GM21528 (cell line): ENCODE measurements around the gene MECR.

Experiments
- ATAC-seq: cut with Tn5 transposase; IDR thresholded peaks from one replicate; pipeline ENCODE4 v1.9.1; 2021; ENCODE audit warnings: mild to moderate bottlenecking, moderate library complexity; ENCODE audit not compliant: unreplicated experiment, low FRiP score

MECR gene

DNA sequence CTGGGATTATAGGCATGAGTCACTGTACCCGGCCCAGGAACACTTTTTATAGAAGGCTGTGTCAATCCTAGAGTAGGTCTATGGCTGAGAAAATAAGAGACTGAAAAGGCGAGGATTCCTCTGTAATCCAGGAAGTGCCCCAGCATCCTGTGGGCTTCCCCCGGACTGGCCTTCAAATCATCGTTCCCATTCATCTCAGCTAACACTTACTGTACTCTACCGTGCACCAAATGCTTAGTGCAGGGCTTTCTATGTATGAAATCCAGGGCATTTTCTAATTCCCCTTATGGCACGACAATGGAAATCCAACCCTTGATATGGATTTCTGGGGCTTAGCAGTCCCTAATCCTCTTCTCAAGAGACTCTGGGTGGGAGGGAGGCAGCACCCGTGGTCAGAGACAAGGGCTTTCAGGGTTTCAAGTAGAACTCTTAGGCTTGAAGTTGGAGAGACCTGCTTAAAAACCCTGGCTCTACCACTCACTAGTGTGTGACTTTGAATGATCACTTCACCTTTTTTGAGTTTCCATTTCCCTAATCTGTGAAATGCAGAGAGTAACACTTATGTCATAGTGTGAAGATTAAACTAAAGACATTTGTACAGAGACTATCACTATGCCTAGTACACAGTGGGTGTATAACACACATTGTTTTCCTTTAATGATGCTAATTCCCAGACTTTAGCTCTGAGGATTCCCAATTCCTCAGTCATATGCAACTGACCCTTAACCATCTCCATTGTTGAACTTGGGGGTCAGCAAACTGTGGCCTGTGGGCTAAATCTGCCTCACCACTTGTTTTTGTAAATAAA is 20.3 kb downstream of the MECR start:
- ATAC-seq: no peak

DNA sequence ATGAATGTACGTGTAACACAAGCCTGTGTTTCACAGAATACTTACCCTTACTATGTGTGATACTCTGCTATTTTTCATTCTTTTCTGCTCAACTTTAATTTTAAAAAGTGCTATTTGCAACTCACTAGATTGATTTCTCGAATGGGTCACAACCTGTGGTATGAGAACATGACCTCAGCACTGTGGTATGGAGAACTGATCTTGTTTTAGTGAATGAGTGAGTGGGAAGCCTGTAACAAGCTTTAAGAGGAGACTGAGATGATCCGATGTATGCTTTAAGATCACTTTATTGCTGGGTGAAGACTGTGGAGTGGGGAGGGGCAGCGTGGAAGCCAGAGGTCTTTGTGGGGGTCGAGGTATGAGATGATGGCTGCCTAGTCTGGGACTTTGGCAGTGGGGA is 21.6 kb downstream of the MECR start:
- no peak for ATAC-seq

DNA sequence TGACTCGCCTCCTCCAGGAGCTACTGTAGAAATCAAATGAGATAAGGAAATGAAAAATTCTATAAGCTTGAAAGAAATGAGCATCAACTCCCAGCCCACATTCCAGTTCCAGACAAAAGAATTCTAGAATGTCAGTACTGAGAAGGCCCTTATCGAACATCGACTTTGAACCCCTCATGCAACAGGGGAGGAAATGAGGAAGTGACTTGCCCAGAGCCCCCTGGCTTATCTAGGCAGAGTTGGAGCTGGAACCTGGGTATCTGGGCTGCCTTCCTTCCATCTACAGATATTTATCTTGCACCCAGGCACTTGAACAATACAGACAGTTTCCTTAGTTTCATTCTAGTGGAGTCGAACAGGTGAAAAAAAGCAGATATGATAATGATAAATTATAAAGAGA is 22.3 kb downstream of the MECR start:
- ATAC-seq: no peak

DNA sequence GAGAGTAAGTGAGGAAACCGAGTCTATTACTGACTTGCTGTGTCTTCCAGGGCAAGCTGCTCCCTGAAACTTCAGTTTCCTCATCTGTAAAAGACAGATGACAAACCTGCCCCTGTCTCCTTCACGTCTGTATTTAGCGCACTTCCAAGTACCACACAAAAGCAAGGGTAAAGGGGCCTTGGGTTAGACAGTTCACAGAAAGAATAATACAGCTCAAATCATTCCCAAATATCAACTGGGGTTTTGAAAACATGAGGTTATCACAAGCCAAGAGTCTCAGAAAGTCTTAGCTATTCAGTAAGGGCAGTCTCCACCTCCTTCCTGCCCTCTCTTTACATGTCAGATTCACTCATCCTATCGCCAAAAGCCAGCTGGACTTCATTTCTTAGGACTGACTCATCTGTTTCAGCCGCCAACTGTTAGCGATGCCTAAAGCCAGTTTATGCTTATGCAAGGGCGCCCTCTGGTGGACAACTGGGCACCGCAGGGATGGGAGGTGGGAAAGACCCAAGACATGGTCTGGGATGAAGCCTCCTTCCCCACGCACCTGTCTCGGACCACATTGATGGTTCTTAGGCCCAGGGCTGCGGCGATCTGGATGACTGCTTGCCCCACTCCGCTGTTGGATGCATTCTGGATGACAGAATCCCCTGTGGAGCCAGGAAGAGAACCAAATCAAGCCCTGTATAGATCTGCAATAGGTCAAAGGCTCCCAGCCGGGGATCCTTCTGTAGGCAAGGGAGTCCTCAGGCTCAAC is 28.0 kb downstream of the MECR start:
- no peak for ATAC-seq

DNA sequence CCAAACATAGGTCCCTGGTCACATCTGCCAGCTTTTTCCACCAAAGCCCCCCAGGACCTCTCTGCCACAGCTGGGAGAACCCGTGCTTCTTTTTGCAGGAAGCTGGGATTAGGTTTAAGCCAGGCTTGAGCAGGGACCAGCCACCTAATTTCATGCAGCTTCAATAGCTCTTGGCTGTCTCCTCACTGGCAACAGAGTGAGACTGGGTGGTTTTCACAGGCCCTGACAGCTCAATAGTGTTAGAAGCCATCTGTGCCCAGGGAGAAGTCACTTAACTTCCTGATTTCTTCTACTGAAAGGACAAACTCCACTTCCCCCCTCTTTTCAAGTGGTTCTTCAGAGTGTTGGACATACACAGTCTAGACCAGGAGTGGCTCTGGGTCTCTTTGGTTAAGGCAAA is 28.7 kb downstream of the MECR start:
- no peak for ATAC-seq

DNA sequence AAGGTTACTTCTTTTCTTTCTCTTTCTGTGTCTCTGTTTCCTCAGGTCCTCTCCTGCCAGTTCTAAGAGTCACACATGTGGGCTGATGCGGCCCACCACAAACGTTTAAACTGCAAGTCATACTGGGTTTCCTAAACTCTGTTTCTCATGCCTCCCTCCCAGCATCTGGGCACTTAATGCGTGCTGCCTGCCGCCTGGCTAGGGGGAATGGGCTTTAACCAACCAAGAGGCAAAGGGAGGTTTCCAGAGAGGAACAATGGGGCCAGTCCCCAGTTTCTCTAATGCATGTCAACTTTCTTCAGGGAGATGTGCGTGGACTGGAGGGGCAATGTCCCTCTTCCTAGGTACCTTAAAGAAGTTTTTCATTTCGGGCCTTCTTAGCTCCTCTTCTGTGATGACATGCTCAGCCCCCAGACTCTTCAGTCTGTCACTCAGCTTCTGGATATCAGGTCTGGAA is 29.1 kb downstream of the MECR start:
- ATAC-seq: no peak

DNA sequence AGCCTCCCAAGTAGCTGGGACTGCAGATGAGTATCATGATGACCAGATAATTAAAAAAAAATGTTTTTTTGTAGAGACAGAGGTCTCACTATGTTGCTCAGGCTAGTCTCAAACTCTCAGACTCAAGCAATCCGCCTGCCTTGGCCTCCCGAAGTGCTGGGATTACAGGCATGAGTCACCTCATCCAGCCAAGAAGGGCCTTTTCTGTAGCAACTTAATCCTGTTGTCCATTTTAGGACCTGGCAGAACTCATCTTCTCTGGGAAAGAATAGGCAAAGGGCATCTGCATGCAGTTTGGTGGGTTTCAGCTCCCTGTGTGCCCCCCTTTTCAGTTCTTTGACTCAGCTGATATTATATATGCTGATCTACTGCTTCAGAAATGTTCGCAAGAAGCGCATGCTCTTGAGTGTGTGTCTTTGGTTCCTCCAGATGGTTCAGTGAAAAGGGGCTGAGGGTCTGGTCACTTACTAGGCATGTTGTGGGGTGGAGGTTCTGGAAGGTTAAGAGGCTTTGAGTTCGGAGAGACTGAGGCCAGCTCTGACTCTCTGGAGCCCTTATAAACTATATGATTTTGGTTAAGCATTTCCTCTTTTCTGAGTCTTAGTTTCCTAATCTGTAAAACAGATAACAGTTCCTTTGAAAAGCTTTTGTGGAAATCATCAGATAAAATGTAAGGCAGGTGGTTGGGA is 29.7 kb downstream of the MECR start:
- no peak for ATAC-seq

DNA sequence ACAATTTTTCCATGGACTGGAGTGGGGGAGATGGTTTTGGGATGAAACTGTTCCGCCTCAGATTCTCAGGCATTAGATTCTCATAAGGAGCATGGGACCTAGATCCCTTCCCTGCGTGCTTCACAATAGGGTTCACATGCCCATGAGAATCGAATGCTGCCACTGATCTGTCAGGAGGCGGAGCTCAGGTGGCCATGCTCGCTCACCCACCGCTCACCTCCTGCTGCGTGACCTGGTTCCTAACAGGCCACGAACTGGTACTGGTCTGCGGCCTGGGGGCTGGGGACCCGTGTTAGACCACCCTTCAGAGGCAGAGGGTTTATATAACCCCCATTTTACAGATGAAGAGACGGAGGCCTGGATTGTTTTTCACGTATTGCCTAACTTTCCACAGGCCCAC is 32.7 kb downstream of the MECR start:
- ATAC-seq: no peak

DNA sequence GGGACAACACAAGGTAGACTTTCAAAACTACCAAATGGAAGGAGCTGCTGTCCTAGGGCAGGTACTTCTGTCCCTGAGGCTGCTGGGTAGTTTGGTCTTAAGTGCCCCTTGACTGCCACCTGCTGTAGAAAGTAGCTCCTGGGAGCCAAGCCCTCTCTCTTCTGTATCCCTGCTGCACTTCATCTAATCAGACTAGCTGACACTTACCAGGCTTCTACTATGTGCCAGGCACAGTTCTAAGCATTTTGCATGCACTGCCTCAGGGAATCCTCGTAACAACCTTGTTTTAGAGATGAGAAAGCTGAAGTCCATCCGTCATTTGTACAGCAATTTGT is 33.2 kb downstream of the MECR start:
- ATAC-seq: no peak

DNA sequence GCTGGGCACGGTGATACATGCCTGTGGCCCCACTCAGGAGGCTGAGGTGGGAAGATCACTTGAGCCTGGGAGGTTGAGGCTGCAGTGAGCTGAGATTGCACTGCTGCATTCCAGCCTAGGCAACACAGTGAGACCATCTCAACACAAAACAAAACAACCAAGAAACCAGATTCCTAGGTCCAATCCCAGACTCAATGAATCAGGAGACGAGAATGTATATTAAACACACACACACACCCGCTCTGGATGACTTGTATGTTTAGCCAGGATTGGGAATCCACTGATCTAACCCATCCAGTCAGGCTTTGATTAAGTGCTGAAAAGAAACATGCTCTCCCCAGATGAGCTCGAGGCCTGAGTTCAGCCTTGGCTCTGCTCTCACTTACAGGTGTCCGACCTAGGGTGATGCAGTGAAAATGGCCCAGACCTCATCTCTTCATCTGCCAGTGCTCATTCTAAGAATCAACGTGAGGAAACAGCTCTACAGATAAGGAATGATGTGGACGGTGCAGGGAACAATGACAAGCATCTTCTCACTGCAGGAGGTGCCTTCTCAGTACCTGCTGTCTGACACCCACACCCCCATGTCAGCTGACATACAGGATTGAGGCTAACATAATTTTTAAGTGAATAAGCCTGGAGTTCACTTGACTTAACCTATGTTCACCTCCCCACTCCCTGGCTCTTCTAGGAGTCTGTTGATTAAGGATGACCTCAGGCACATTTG is 33.7 kb downstream of the MECR start:
- no peak for ATAC-seq

DNA sequence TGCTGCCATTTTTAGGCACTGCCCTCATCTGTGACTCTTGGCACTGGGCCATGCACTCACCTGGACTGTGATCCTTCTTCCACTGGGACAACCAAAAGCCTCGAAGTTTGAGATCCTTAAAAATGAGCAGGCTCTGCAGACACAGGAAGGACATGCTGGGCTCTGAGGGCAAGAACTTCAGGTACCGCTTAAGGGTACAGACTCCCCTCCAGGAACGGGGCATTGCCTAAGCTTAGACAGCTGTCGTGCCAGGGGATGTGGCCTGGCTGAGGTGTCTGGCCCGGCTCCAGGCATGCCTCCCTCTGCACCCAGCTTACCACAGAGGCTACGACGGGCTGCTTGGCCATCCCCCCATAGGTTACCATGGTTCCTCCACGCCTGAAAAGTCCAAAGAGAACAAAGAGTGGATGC is 34.8 kb downstream of the MECR start:
- ATAC-seq: no peak

DNA sequence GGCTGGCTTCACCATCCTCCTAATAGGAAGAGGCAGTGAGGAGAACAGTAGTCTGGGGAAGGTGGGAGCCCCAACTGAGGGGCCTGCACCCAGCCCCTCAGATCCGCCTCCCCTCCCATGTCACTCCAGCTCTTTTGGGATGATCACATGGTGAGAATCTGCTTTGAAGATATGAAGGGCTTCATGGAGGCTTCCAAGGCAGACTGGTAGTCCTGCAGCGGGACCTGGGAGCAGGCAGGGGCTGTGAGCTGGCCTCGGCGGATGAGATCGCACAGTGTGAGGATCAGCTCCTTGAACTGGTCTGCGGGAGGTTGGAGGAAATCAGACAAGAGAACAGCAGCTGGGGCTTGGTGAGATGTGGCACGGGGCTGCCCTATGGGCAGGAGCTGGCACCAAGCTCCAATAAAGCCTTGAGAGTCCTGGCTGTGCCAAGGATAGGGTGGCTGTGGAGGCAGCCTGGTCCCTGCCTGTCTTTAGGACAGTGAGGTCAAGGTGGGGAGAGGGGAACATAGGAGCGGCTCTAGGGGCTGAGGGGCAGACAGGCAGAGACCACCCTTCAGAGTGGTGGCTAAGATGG is 36.8 kb downstream of the MECR start:
- ATAC-seq: no peak

DNA sequence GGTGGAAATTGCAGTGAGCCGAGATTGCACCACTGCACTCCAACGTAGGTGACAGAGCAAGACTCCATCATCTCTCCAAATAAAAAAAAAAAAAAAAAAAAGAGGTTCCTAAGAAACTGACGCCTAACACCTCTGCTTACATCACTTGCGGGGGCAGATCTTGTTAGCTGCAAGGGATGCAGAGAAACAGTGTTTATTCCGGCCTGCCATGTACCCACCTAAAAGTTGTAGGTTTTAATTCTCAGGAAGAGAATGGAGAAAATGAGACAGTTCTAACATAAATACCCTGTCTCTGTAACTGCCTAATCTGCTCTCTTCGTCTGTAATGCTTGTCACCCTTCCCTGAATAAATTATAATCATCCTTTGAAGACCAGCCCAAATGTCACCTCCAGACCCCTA is 40.0 kb downstream of the MECR start:
- no peak for ATAC-seq

DNA sequence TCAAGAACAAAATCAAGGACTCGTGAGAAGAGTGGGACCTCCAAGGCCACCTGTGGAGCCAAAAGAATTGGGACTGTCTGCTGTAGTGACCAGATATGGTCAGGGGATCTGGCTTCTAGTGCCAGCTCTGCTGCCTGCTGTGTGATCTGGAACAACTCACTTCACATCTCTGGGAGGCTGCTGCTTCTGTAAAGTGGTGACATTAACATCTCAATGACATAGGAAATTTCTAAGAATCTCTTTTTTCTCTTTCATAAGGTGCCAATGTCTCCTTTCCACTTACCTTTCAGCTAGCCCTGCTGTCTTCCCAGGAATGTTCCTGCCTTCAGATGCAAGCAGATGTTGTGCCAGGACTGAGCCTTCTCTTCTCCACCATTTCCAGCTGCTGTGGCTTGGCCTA is 44.0 kb downstream of the MECR start:
- no peak for ATAC-seq

DNA sequence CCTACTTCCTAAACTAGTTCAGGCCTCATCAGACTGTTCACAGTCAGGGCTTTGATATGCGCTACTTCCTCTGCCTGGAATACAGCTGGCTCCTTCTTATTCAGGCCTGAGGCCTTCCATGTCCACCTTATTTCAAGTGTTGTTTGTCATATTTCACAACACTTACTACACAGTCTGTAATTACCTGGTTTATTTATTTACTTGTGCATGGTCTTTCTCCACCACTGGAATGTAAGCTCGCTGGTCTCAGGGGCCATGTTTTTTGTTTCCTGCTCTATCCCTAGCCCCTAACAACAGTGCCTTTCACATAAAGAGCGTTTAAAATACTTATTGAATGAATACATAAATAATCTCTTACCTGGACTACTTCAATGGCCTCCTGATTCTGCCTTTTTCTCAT is 44.5 kb downstream of the MECR start:
- ATAC-seq: no peak

DNA sequence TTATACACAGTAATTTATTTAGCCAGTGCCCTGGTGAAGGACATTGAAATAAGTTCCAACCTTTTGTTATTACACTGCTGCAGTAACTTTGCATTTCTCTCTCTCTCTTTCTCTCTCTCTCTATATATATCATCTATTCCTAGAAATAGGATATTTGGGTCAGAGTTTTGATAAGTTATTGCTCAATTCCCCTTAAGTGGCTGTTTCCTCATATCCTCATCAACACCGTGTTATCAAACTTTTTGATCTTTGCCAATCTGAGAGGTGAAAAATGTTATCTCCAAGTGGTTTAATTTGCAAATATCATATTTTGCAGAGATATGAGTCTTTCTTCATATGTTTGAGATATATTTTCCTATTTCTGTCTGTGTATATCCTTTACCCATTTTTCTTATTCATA is 47.4 kb downstream of the MECR start:
- no peak for ATAC-seq

DNA sequence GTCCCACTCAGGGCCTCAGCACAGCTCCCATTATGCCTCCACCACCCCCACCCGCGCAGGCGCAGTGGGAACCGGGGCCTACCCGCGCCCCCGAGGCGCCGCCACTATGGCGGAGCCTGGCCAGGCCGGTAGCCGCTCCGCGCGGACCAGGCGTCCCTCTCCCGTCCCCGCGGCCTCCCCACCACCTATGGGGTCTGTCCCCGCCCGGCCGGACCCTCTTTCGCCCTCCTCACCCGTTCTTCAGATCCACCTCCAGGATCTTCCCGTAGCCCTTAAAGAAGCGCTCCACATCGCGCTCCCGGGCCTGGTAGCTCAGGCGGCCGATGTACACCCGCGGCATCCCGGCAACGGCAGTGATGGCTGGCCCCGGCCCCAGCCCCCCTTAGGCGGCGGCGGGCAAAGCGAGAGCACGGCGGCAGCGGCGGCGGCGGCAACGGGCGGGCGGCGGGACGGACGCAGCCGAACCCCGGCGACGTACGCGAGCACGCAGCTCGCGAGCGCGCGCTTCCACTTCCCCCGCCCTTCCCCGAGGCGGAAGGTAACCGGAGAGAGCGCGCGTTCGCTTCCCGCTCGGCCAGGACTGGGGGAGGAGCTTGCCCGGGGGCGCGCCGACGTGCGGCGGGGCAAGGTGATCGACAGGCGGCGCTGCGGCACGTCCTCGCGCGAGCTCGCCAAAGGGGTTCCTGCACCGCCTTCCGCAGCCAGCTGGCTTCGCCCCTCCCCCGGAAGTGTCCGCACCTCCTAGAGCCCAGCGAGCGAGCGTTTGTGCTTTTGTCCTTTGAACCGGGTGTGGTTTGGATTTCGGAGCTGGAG is 49.1 kb downstream of the MECR start, which contains the start of gene SRSF4:
SRSF4 (minus strand) TSS at position 488 of the 813 bp plus-strand sequence; CDS start at position 340, 148 bp downstream.
- ATAC-seq: peak; percentile 87

DNA sequence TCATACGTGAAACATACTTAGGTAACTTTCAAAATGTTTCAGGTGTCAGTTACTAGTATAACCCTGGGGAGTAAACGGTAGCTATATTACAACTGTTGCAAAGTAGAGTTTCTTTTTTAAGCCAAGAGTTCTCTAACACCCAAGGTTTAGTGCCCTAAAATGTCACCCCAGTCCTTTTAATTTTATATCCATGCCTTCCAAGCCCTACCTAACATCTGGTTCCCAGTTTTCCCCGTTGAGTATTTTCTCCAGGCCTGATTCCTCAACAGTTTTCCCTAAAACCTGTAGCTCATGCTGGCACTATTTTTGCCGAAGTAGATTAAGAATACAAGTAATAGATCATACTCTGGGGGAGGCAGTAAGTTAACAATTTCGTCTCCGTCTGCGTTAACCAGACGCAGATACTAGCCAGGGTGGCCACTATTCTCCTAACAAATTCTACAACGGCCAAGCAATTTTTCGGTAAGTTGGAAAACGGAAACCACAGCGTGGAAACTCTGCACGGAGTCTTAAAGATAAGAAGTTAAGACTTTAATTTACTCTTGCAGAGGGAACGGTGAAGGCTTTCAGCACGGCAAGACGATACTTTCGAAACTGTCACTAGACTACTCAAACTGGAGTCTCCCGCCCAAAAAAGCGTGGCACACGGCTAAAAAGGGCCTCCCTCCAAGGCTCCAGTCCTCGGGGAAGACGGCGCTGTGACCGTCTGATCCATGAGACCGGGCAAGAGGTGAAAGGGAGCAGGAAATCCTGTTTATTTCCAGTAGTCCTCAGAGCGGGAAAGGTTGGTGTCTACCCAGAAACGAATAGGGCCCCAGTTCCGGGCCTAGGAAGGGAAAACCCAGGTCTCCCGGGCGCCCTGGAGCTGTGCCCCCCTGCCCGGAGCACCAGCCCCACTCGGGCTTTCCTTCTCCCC is 50.0 kb downstream of the MECR start:
- no peak for ATAC-seq
